ENCODE measurements around the gene VKORC1.

- no peak for TF ChIP-seq CTCF (IDR thresholded peaks at IDR 0.05; ENCODE audit: insufficient read depth, low read length)
- TF ChIP-seq REST (IDR thresholded peaks at IDR 0.05; ENCODE audit: insufficient replicate concordance, low read depth) = peak; percentile 42
- TF ChIP-seq POLR2AphosphoS5 (IDR thresholded peaks at IDR 0.05; ENCODE audit: low read depth) = no peak
- no peak for TF ChIP-seq SPI1 (IDR thresholded peaks at IDR 0.05; ENCODE audit: borderline replicate concordance, low read depth)
- no peak for TF ChIP-seq GABPA (IDR thresholded peaks at IDR 0.05; ENCODE audit: low read depth)
These were observed 51.7 kb downstream of the VKORC1 start for GRCh38 chr16:31042866-31043265.

All from HL-60 (cell line).